KOPT-K1 (cell line): ENCODE data around the gene FAM90A1.
"Not testable (repeated sequence)": the region's sequence is repeated elsewhere in the genome, so short reads cannot be mapped to it uniquely, and the experiment has no call there.

Experiments used
- H3K27ac ChIP-seq: fragments of 200-600 bp; sonication (generic); 2 replicates; pipeline ENCODE4 v1.5.1; 2016; ENCODE audit warnings: antibody characterized with exemption, mild to moderate bottlenecking, low read depth, low read length; ENCODE audit not compliant: poor library complexity, severe bottlenecking
- H3K36me3 ChIP-seq: fragments of 200-600 bp; sonication (generic); 2 replicates; pipeline ENCODE4 v1.5.1; 2017; ENCODE audit warnings: antibody characterized with exemption, mild to moderate bottlenecking, low read length, moderate library complexity; ENCODE audit not compliant: insufficient read depth
- H3K9me3 ChIP-seq: fragments of 200-600 bp; sonication (generic); 2 replicates; pipeline ENCODE4 v1.5.1; 2017; ENCODE audit warnings: antibody characterized with exemption, low read length, mild to moderate bottlenecking; ENCODE audit not compliant: insufficient read depth, poor library complexity, severe bottlenecking

FAM90A1 gene

GRCh38 chr12:8221844-8222243, 5.6 kb downstream of the FAM90A1 start:
- H3K9me3 ChIP-seq, H3K27ac ChIP-seq, H3K36me3 ChIP-seq: not testable (repeated sequence)

GRCh38 chr12:8221375-8221774, 6.0 kb downstream of the FAM90A1 start:
- H3K27ac ChIP-seq, H3K36me3 ChIP-seq, H3K9me3 ChIP-seq: not testable (repeated sequence)

DNA sequence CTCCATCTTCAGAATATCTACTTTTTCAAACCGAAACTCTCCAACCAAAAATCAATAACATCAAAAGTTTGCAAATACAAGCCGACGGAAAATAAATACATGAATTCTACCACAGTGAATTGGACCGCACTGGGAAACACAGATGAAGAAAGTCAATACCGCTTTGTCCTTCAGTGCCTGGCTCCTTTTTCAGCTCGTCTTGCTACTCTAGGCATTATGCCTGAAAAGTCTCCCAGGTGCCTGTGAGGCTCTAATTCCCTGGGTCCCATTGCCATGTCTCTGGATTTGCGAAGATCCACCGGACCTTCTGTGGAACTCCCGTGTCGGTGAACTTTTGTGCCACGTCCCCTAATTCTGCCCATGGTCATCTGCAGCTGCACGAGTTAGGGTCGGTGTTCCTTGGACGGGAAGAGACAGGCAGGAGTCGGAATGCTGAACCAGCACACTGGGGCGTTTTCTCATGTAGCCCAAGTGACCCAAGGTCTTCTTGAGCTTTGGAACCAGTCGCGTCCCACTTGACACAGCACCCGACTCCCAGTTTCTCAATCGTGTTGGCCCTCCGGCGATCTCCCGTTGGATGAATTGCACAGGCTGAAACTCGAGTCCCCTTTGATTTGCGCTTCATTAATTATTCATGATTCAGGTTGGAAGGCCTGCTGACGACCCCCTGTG, 8.6 kb downstream of the FAM90A1 start:
- not testable (repeated sequence) for H3K9me3 ChIP-seq, H3K36me3 ChIP-seq, H3K27ac ChIP-seq

DNA sequence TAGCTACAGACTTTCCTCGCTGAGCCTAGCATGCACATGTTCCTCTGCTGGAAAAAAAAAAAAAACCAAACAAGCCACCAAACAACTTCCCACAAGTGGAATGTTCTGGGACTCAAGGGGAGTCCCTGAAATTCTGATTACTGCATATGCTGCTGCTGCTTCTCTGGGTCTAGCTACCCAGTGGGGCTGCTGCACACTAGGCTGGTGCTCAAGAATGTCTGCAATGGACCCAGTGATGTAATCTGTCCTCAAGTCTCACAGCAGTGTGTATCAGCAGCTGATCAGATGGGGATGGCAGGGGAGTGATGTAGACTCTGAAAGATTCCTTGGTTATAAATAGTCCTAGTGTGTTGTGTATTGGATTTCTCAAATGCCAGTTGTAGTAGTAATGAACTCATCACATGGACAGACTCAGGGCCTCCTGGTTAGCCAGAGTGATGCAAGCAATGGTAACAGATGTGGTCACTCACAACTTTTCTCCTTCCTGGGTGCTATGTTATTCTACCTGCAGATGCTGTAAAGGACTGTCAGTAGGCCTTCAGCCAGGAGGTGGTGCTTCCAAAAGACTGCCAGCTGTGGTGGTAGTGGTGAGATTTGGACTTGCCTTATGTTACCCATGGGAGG, 29.6 kb downstream of the FAM90A1 start:
- not testable (repeated sequence) for H3K36me3 ChIP-seq, H3K9me3 ChIP-seq, H3K27ac ChIP-seq

DNA sequence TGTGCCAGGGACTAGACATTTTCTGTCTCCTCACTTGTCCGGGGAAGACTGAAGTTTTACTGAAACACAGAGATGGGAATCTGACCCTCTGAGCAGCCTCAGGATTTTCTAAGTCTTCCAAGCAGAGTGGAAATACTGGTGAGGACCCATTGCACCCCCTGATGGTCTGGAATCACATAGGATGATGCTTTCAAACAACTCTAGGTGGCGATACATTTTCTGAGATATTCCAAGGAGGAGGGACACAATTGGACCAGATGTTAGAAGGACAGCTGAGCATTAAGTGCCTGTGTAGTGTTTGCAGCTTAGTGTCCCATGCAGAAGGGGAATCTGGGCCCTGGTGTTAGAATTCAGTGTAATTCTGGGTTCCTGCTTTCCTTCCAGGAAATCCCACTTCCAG, 39.3 kb downstream of the FAM90A1 start:
- H3K36me3 ChIP-seq, H3K9me3 ChIP-seq, H3K27ac ChIP-seq: not testable (repeated sequence)

- not testable (repeated sequence) for H3K9me3 ChIP-seq, H3K27ac ChIP-seq, H3K36me3 ChIP-seq
Measured at GRCh38 chr12:8184206-8184605, 43.2 kb downstream of the FAM90A1 start.

DNA sequence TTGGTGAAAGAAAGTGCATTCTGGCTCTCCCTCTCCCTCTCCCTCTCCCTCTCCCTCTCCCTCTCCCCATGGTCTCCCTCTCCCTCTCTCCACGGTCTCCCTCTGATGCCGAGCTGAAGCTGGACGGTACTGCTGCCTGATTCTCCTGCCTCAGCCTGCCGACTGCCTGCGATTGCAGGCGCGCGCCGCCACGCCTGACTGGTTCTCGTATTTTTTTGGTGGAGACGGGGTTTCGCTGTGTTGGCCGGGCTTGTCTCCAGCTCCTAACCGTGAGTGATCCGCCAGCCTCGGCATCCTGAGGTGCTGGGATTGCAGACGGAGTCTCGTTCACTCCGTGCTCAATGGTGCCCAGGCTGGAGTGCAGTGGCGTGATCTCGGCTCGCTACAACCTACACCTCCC, 44.1 kb downstream of the FAM90A1 start:
- not testable (repeated sequence) for H3K36me3 ChIP-seq, H3K9me3 ChIP-seq, H3K27ac ChIP-seq

DNA sequence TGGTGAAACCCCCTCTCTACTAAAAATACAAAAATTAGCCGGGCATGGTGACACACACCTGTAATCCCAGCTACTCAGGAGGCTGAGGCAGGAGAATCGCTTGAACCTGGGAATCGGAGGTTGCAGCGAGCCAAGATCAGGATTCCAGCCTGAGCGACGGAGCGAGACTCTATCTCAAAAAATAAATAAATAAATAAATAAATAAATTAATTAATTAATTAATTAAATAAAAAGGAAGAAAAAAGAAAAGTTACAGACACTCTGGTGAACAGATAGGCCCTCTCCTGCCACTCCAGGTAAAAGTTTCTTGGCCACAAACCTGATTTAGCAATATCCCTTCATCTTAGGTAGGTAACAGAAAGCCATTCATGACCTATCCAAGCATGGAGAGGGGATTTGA, 44.5 kb downstream of the FAM90A1 start:
- H3K27ac ChIP-seq, H3K9me3 ChIP-seq, H3K36me3 ChIP-seq: not testable (repeated sequence)

GRCh38 chr12:8181271-8181670, 46.1 kb downstream of the FAM90A1 start:
- H3K36me3 ChIP-seq, H3K9me3 ChIP-seq, H3K27ac ChIP-seq: not testable (repeated sequence)

DNA sequence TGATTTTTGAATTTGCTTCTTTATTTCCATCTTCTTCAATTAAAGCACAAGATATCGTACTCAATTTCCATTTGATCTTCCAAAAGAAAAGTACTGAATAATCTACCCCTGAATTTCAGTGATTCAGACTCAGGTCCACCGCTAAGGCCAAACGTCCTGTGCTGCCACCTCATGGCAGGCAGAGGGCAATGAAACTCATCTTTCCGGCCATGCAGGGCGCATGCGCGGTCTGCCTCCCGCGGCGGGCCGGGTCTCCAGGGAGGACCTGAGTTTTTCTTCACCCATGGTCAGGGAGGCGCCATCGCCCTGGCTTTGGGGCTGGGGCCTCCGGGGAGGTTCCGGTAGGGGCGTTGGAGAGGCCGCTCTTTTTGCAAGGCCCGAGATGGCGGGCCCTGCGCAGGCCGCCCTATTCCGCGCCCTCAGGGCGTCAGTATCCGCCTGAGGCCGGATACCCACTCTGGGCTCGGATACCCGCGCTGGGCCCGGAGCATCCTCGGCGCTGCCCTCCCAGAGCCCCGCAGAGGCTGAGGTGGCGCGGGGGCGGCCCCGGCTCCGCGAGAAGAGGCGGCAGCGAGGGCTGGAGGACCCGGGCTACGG, 47.3 kb downstream of the FAM90A1 start:
- not testable (repeated sequence) for H3K36me3 ChIP-seq, H3K9me3 ChIP-seq
- peak overlapping the region; percentile 51 for H3K27ac ChIP-seq

DNA sequence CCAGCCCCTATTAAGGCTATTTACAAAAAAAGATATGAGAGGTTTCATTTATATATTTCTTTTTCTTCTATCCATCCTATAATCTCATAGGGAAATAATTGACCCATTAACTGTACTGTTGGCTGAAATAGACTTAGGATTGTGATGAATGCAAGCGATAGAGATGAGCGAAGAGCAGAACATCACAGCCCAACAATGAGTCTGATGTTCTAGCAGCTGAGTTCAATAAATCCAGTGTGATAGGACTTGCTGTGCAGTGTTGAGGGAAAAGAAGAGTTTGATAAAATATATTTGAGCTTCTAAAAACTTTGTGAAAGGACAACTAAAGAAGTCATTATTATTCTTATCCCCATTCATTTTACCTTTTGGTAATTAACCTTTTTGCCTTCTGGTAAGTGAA, 54.5 kb downstream of the FAM90A1 start:
- H3K27ac ChIP-seq, H3K36me3 ChIP-seq, H3K9me3 ChIP-seq: not testable (repeated sequence)
